Measurements from ENCODE around the gene SUN5. TPM values are rescaled to one million over a fixed set of nuclear protein-coding genes. Genes with fewer than 3 reads are reported as not detected.

The SUN5 gene
- total RNA-seq, 1 experiment from 2014 or later: not detected

DNA sequence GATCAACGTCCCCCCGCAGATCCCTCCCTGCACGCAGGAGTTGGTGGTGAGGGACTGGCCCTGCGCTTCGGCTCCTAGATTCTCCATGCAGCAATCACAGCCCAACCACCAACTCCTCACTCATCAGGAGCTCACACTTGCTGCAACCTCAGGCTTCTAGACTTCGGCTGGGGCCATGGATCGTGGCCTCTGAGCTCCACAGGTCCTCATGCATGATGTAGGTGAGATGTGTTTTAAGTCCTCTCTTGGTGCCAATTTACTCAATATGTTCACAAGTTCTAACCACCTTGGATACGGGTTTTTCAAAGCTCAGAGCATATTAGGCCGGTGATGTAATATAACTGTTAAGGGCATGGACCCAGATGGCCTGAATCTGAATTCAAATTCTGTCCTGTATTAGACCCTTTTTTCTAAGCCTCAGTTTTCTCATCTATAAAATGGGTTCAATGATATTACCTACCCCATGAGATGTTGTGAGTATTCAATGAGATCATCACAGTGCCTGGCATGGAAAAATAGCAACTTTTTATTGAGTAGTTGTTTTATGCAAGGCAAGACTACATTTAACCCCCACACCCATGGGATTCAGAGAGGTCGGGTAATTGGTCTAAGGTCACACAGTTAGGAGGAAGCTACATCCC lies 31.0 kb downstream of the SUN5 start:
- H3K4me2 ChIP-seq: no peak overlapping the region
- H3F3A ChIP-seq (ENCODE audit: insufficient read depth, low read depth): no peaks in the 10 kb centered on the region
- ChIA-PET POLR2A (ENCODE audit: unreplicated experiment) (no interaction called here), CTCF (no interaction called here)
- H3K9me3 ChIP-seq (ENCODE audit: insufficient read depth, low read depth): no peaks in the 10 kb centered on the region
- DNase-seq: no peak
- no peaks in the 10 kb centered on the region for H3K79me2 ChIP-seq (ENCODE audit: low read depth)
- H3K27me3 ChIP-seq (ENCODE audit: insufficient read depth, low read depth): peaks cover 73% of the 10 kb centered on the region
- H3K4me3 ChIP-seq: no peak overlapping the region
- intact Hi-C loops (cut with micrococcal nuclease; ENCODE audit: unreplicated experiment): no loop called here
- no peaks in the 10 kb centered on the region for H4K20me1 ChIP-seq (ENCODE audit: insufficient read depth)
- H3K27ac ChIP-seq: no peak overlapping the region
- TF ChIP-seq, protein P1, sequence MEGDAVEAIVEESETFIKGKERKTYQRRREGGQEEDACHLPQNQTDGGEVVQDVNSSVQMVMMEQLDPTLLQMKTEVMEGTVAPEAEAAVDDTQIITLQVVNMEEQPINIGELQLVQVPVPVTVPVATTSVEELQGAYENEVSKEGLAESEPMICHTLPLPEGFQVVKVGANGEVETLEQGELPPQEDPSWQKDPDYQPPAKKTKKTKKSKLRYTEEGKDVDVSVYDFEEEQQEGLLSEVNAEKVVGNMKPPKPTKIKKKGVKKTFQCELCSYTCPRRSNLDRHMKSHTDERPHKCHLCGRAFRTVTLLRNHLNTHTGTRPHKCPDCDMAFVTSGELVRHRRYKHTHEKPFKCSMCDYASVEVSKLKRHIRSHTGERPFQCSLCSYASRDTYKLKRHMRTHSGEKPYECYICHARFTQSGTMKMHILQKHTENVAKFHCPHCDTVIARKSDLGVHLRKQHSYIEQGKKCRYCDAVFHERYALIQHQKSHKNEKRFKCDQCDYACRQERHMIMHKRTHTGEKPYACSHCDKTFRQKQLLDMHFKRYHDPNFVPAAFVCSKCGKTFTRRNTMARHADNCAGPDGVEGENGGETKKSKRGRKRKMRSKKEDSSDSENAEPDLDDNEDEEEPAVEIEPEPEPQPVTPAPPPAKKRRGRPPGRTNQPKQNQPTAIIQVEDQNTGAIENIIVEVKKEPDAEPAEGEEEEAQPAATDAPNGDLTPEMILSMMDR (conservative IDR thresholded peaks at IDR 0.05): no peak
- TF ChIP-seq EZH2 (IDR thresholded peaks at IDR 0.05; ENCODE audit: low read depth): no peak
- no peaks in the 10 kb centered on the region for H3K9me2 ChIP-seq (ENCODE audit: insufficient read depth)
- no peaks in the 10 kb centered on the region for H3K36me3 ChIP-seq (ENCODE audit: low read depth)
- no peaks in the 10 kb centered on the region for H3K4me1 ChIP-seq (replicated peaks; ENCODE audit: insufficient read depth)
- no peak overlapping the region for H2AFZ ChIP-seq
- BruUV-seq (replicated peaks): no TSS peak

- no peaks in the 10 kb centered on the region for H3K36me3 ChIP-seq (ENCODE audit: low read depth)
- H3K27ac ChIP-seq: no peak overlapping the region
- H3F3A ChIP-seq (ENCODE audit: insufficient read depth, low read depth): no peaks in the 10 kb centered on the region
- no peaks in the 10 kb centered on the region for H3K4me1 ChIP-seq (replicated peaks; ENCODE audit: insufficient read depth)
- no peak for TF ChIP-seq EZH2 (IDR thresholded peaks at IDR 0.05; ENCODE audit: low read depth)
- TF ChIP-seq, protein P1 (conservative IDR thresholded peaks at IDR 0.05): no peak
- no peaks in the 10 kb centered on the region for H3K9me2 ChIP-seq (ENCODE audit: insufficient read depth)
- H3K4me3 ChIP-seq: no peak overlapping the region
- H3K27me3 ChIP-seq (ENCODE audit: insufficient read depth, low read depth): peaks cover 73% of the 10 kb centered on the region
- H3K4me2 ChIP-seq: no peak overlapping the region
- ChIA-PET POLR2A (ENCODE audit: unreplicated experiment) (no interaction called here), CTCF (no interaction called here)
- DNase-seq: no peak
- no TSS peak for BruUV-seq (replicated peaks)
- no peaks in the 10 kb centered on the region for H4K20me1 ChIP-seq (ENCODE audit: insufficient read depth)
- H3K79me2 ChIP-seq (ENCODE audit: low read depth): no peaks in the 10 kb centered on the region
- intact Hi-C loops (cut with micrococcal nuclease; ENCODE audit: unreplicated experiment): no loop called here
- H3K9me3 ChIP-seq (ENCODE audit: insufficient read depth, low read depth): no peaks in the 10 kb centered on the region
- H2AFZ ChIP-seq: no peak overlapping the region
Observed at GRCh38 chr20:32972181-32973076, 31.8 kb downstream of the SUN5 start.

GRCh38 chr20:32971703-32972161 lies 32.5 kb downstream of the SUN5 start:
- no TSS peak for BruUV-seq (replicated peaks)
- ChIA-PET POLR2A (ENCODE audit: unreplicated experiment) (no interaction called here), CTCF (no interaction called here)
- Histone ChIP-seq H3K36me3 (ENCODE audit: low read depth) (no peaks in the 10 kb centered on the region), H3K4me2 (no peak overlapping the region), H3K9me3 (ENCODE audit: insufficient read depth, low read depth) (no peaks in the 10 kb centered on the region), H3K4me1 (replicated peaks; ENCODE audit: insufficient read depth) (no peaks in the 10 kb centered on the region), H3K4me3 (no peak overlapping the region), H3F3A (ENCODE audit: insufficient read depth, low read depth) (no peaks in the 10 kb centered on the region), H3K27ac (no peak overlapping the region), H3K9me2 (ENCODE audit: insufficient read depth) (no peaks in the 10 kb centered on the region), H2AFZ (no peak overlapping the region), H3K79me2 (ENCODE audit: low read depth) (no peaks in the 10 kb centered on the region), H3K27me3 (ENCODE audit: insufficient read depth, low read depth) (peaks cover 73% of the 10 kb centered on the region), H4K20me1 (ENCODE audit: insufficient read depth) (no peaks in the 10 kb centered on the region)
- DNase-seq: no peak
- TF ChIP-seq EZH2 (IDR thresholded peaks at IDR 0.05; ENCODE audit: low read depth): no peak
- TF ChIP-seq, protein P1 (conservative IDR thresholded peaks at IDR 0.05): no peak
- intact Hi-C loops (cut with micrococcal nuclease; ENCODE audit: unreplicated experiment): no loop called here

All from PC-9 (cell line).